Measurements from ENCODE around the gene DDR1.

GRCh38 chr6:30862156-30862875, 22.0 kb upstream of the DDR1 start:
- TF ChIP-seq TAF1 (IDR thresholded peaks at IDR 0.05; ENCODE audit: borderline replicate concordance, insufficient read depth, low read length), result no peak
- TF ChIP-seq POLR2AphosphoS5 (IDR thresholded peaks at IDR 0.05; ENCODE audit: low read depth, low read length), result no peak
- TF ChIP-seq SIN3A (IDR thresholded peaks at IDR 0.05; ENCODE audit: borderline replicate concordance, insufficient read depth, low read length), result no peak
- no peak for TF ChIP-seq REST (IDR thresholded peaks at IDR 0.05; ENCODE audit: insufficient read depth in 1 of 2, low read depth in 2 of 2, low read length in 2 of 2)
